ENCODE data around the gene SGPP2. TPM values are rescaled to one million over a fixed set of nuclear protein-coding genes. Genes with fewer than 3 reads are reported as not detected.

The SGPP2 gene
- total and polyA plus RNA-seq, 2 donors (not counting 3 experiments of a cell fraction or from before 2014, with no cell fraction given): not detected

DNA sequence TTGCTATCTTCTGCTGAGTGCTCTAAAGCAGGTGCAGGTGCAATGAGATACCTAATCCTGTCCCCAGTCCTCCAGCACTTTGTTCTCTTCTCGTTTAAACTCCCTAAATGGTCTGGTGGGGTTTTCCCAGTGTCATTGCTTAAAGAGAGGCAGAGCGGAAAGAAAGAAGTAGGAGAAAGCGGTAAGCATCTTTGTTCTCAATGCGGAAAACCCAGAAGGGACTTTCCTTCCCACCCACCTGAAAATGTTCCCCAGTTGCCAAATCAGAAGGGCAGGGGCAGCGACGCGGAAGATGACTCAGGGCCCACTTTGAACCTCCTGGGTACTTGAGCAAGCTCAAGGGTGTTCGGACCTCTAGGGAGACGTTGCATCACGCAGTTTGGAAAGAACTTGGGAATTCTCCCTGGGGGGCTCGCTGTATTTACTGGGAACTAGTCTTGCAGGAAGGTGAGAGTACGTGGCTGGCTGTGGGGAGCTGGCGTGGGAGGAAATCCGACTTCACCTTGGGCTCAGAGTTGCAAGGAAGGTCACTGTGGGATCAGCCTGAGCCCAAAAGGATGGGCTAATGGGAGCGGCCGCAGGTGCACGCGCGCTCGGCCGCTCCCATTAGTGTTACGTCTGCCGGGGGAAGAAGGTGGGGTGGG is 589 bp upstream of the SGPP2 start:
- Histone ChIP-seq H3K4me3 (replicated peaks in 1 of 3; ENCODE audit: insufficient read depth in 1 of 3, low read depth in 1 of 3, low read length in 3 of 3) (no peak overlapping the region), H3K36me3 (ENCODE audit: control insufficient read depth in 2 of 2, extremely low read depth in 1 of 2, insufficient read depth in 2 of 2, low read length in 2 of 2) (no peaks in the 10 kb centered on the region), H3K9ac (replicated peaks; ENCODE audit: extremely low read depth, insufficient read depth, low read length) (no peak overlapping the region), H3K79me2 (ENCODE audit: control insufficient read depth, insufficient read depth, low read length) (no peaks in the 10 kb centered on the region), H3K4me1 (ENCODE audit: control insufficient read depth, extremely low read depth, insufficient read depth, low read length) (no peaks in the 10 kb centered on the region), H3K9me1 (replicated peaks; ENCODE audit: control insufficient read depth, extremely low read depth, insufficient read depth, low read length) (no peaks in the 10 kb centered on the region), H2AFZ (ENCODE audit: low read depth, low read length) (no peak overlapping the region), H3K9me3 (replicated peaks; ENCODE audit: control insufficient read depth, insufficient read depth, low read length) (no peaks in the 10 kb centered on the region), H4K20me1 (replicated peaks; ENCODE audit: control insufficient read depth, extremely low read depth, insufficient read depth, low read length) (no peaks in the 10 kb centered on the region), H3K4me2 (ENCODE audit: insufficient read depth, low read length) (no peak overlapping the region), H3K27ac (ENCODE audit: insufficient read depth, low read depth, low read length) (no peak overlapping the region), H3K27me3 (ENCODE audit: control insufficient read depth in 2 of 2, insufficient read depth in 2 of 2, low read length in 2 of 2) (peaks cover 28 to 44% of the 10 kb centered on the region in 2 experiments)
- intact Hi-C loops (cut with micrococcal nuclease): no loop called here
- TF ChIP-seq MYC (IDR thresholded peaks at IDR 0.05; ENCODE audit: low read depth, low read length) (no peak), FOS (IDR thresholded peaks at IDR 0.05; ENCODE audit: borderline replicate concordance, insufficient read depth, low read length) (no peak), EZH2 (IDR thresholded peaks at IDR 0.05; ENCODE audit: borderline replicate concordance, low read depth, low read length, severe bottlenecking) (peak; percentile 73), POLR2AphosphoS5 (IDR thresholded peaks at IDR 0.05; ENCODE audit: insufficient read depth, low read depth, low read length) (no peak), GATA2 (IDR thresholded peaks at IDR 0.05; ENCODE audit: insufficient read depth, insufficient read length, low read depth, low read length) (no peak), POLR2A (IDR thresholded peaks at IDR 0.05; ENCODE audit: low read depth, low read length) (no peak)
- TF ChIP-seq, protein P1, sequence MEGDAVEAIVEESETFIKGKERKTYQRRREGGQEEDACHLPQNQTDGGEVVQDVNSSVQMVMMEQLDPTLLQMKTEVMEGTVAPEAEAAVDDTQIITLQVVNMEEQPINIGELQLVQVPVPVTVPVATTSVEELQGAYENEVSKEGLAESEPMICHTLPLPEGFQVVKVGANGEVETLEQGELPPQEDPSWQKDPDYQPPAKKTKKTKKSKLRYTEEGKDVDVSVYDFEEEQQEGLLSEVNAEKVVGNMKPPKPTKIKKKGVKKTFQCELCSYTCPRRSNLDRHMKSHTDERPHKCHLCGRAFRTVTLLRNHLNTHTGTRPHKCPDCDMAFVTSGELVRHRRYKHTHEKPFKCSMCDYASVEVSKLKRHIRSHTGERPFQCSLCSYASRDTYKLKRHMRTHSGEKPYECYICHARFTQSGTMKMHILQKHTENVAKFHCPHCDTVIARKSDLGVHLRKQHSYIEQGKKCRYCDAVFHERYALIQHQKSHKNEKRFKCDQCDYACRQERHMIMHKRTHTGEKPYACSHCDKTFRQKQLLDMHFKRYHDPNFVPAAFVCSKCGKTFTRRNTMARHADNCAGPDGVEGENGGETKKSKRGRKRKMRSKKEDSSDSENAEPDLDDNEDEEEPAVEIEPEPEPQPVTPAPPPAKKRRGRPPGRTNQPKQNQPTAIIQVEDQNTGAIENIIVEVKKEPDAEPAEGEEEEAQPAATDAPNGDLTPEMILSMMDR (IDR thresholded peaks at IDR 0.05; ENCODE audit: extremely low read depth in 1 of 2, insufficient read depth in 1 of 2, low read depth in 1 of 2, low read length in 2 of 2): no peak
- TF ChIP-seq, protein P2, sequence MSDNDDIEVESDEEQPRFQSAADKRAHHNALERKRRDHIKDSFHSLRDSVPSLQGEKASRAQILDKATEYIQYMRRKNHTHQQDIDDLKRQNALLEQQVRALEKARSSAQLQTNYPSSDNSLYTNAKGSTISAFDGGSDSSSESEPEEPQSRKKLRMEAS (IDR thresholded peaks at IDR 0.05; ENCODE audit: insufficient read depth, insufficient read length): no peak
- FAIRE-seq (no peak), DNase-seq (ENCODE audit: low read depth, low spot score) (no peak)
- BruUV-seq (replicated peaks): no TSS peak
- dilution Hi-C loops (cut with MboI; ENCODE audit: extremely low pct_ligation_motif_present, low sequenced_read_pairs): no loop called here
- ChIA-PET CTCF (no interaction called here), POLR2A (no interaction called here)
